K562 (cell line): Measurements from ENCODE around the gene OR11L1. TPM values are rescaled to one million over a fixed set of nuclear protein-coding genes. Genes with fewer than 3 reads are reported as not detected.

ENCODE experiments used
- CBFA2T3 ChIP-seq: fragments of 450-650 bp; IDR thresholded peaks from 2 replicates; pipeline ENCODE4 v1.6.1; 2017
- CREB1 ChIP-seq, 2 experiments: sonication (generic) in 1 of 2; formaldehyde crosslinking in 1 of 2; IDR thresholded peaks; 2 replicates each; pipeline versions ENCODE4 v1.6.1 to v1.8.0; 2012 to 2022; ENCODE audit warnings: inconsistent platforms in 1 of 2, mild to moderate bottlenecking in 1 of 2, missing genetic modification reagents in 1 of 2, moderate library complexity in 1 of 2
- FOXK1 ChIP-seq: sonication (generic); formaldehyde crosslinking; IDR thresholded peaks from 2 replicates; pipeline ENCODE4 v1.8.0; 2022; ENCODE audit warnings: missing genetic modification reagents, mild to moderate bottlenecking, borderline replicate concordance
- FOXM1 ChIP-seq, 2 experiments: fragments of 450-650 bp in 1 of 2; sonication (generic) in 1 of 2; formaldehyde crosslinking in 1 of 2; IDR thresholded peaks; 2 replicates each; pipeline versions ENCODE4 v1.6.1 to v1.9.0; 2017 to 2022; ENCODE audit warnings: low read depth in 2 of 2, mild to moderate bottlenecking in 2 of 2, missing genetic modification reagents in 1 of 2, moderate library complexity in 1 of 2
- HNRNPL ChIP-seq: fragments of 200-400 bp; formaldehyde crosslinking; IDR thresholded peaks from 2 replicates; pipeline ENCODE4 v1.6.1; 2017; ENCODE audit warnings: low read depth, mild to moderate bottlenecking, low read length
- KHSRP ChIP-seq: fragments of 450-650 bp; IDR thresholded peaks from 2 replicates; pipeline ENCODE4 v1.6.1; 2017
- PHTF2 ChIP-seq: fragments of 250-450 bp; sonication (Bioruptor Pico); IDR thresholded peaks from 2 replicates; pipeline ENCODE4 v1.5.0; 2021; ENCODE audit warnings: mild to moderate bottlenecking
- PYGO2 ChIP-seq: fragments of 450-650 bp; IDR thresholded peaks from 2 replicates; pipeline ENCODE4 v1.6.1; 2016; ENCODE audit warnings: mild to moderate bottlenecking, missing genetic modification characterization, moderate library complexity, missing compliant biosample characterization
- SNRNP70 ChIP-seq: fragments of 200-400 bp; formaldehyde crosslinking; optimal IDR thresholded peaks from 2 replicates; pipeline ENCODE3; 2017; ENCODE audit warnings: low read depth, low read length
- TCF3 ChIP-seq: sonication (generic); formaldehyde crosslinking; IDR thresholded peaks from 2 replicates; pipeline ENCODE4 v1.4.0; 2020; ENCODE audit warnings: mild to moderate bottlenecking, missing genetic modification reagents
- ZNF311 ChIP-seq: fragments of 250-450 bp; sonication (Bioruptor Pico); IDR thresholded peaks from 2 replicates; pipeline ENCODE4 v1.4.0; 2020; ENCODE audit warnings: mild to moderate bottlenecking, moderate library complexity
- ZNF431 ChIP-seq: sonication (generic); formaldehyde crosslinking; IDR thresholded peaks from 2 replicates; pipeline ENCODE4 v1.8.0; 2022; ENCODE audit warnings: mild to moderate bottlenecking, missing genetic modification reagents
- ZNF717 ChIP-seq: fragments of 250-450 bp; sonication (Bioruptor Pico); IDR thresholded peaks from 2 replicates; pipeline ENCODE4 v1.5.0; 2021
- polyA plus RNA-seq, 8 experiments: library from polyadenylated mRNA; depleted of rRNA in 4 of 8; stranded (reverse) in 5 of 8; unstranded in 3 of 8; fragments of >200 nt; fragmentation: Nextera tagmentation in 2 of 8; fragmentation: Illumina TruSeq in 1 of 8; extraction: Ambion mirVana in 2 of 8; extraction: Trizol in 1 of 8; gene quantifications; 2 replicates each; pipeline versions ENCODE4 v1.2.1 to v1.2.3, GENCODE V29; 2011 to 2014; ENCODE audit warnings: inconsistent platforms in 1 of 8, missing spikeins in 1 of 8
- total RNA-seq, 7 experiments: library from RNA; depleted of rRNA in 6 of 7; stranded (reverse); fragments of >200 nt in 6 of 7; fragmentation: Illumina TruSeq in 2 of 7; extraction: Trizol in 2 of 7; gene quantifications; 2 replicates each; pipeline versions ENCODE4 v1.2.1 to v1.2.3, GENCODE V29; 2011 to 2021; ENCODE audit warnings: low replicate concordance in 1 of 7
- TF ChIP-seq, protein P1 (sequence below), 2 experiments: IDR thresholded peaks; 2 replicates each; pipeline ENCODE4 v1.6.1; 2011; ENCODE audit warnings: borderline replicate concordance in 1 of 2, control low read depth in 1 of 2, low read depth in 1 of 2, low read length in 1 of 2, mild to moderate bottlenecking in 1 of 2, mixed read lengths in 1 of 2, moderate library complexity in 1 of 2; ENCODE audit not compliant: insufficient read depth in 1 of 2, insufficient read length in 1 of 2, poor library complexity in 1 of 2, severe bottlenecking in 1 of 2; ENCODE audit errors: extremely low read depth in 1 of 2
- TF ChIP-seq, protein P2 (sequence below): fragments of 250-450 bp; sonication (Bioruptor Pico); IDR thresholded peaks from 2 replicates; pipeline ENCODE4 v1.5.0; 2021
- TF ChIP-seq, protein P3 (sequence below): sonication (generic); formaldehyde crosslinking; IDR thresholded peaks from 2 replicates; pipeline ENCODE4 v1.8.0; 2023; ENCODE audit warnings: mild to moderate bottlenecking, missing genetic modification reagents
- TF ChIP-seq, protein P4 (sequence below): fragments of 450-650 bp; formaldehyde crosslinking; IDR thresholded peaks from 2 replicates; pipeline ENCODE4 v1.4.0; 2020; ENCODE audit warnings: mild to moderate bottlenecking, moderate library complexity
- TF ChIP-seq, protein P5 (sequence below), 2 experiments: fragments of 250-450 bp in 1 of 2; fragments of 450-650 bp in 1 of 2; sonication (Bioruptor Pico) in 1 of 2; IDR thresholded peaks; 2 replicates each; pipeline versions ENCODE4 v1.6.1 to v1.8.0; 2016 to 2021; ENCODE audit warnings: mild to moderate bottlenecking in 2 of 2, moderate library complexity in 2 of 2, missing compliant biosample characterization in 1 of 2, missing genetic modification characterization in 1 of 2

The OR11L1 gene
- total and polyA plus RNA-seq, 9 of the 15 experiments (the other 6 are each of a cell fraction or from before 2014, with no cell fraction given) = not detected

DNA sequence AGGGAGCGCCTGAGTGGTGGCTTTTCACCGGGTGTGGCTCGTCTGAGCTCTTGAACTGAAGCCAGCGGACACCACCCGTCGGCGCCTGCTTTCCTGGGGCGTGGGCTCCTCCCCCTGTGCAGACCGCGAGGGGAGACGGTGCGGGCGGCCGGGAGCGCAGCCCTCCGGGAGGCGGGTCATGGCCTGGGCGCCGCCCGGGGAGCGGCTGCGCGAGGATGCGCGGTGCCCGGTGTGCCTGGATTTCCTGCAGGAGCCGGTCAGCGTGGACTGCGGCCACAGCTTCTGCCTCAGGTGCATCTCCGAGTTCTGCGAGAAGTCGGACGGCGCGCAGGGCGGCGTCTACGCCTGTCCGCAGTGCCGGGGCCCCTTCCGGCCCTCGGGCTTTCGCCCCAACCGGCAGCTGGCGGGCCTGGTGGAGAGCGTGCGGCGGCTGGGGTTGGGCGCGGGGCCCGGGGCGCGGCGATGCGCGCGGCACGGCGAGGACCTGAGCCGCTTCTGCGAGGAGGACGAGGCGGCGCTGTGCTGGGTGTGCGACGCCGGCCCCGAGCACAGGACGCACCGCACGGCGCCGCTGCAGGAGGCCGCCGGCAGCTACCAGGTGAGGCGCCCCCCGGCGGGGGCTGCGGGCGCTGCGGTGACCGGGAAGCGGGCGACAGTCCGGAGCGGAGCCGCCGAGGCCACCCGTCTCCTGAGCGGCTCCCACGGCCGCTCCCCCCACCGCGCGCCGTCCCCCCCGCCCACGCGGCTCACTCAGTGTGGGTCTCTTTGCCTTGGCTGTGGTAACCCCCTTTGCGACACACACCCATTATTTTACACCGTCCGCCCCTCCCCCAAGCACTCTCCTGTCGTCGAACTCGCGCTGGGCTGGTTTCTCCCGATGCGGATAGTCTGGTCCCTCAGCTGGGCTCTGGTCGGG is 15.6 kb upstream of the OR11L1 start, which contains the start of gene TRIM58 (continued):
- TF ChIP-seq, protein P1, sequence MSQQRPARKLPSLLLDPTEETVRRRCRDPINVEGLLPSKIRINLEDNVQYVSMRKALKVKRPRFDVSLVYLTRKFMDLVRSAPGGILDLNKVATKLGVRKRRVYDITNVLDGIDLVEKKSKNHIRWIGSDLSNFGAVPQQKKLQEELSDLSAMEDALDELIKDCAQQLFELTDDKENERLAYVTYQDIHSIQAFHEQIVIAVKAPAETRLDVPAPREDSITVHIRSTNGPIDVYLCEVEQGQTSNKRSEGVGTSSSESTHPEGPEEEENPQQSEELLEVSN (IDR thresholded peaks at IDR 0.05; ENCODE audit: borderline replicate concordance in 1 of 2, extremely low read depth in 1 of 2, insufficient read depth in 1 of 2, insufficient read length in 1 of 2, low read depth in 1 of 2, low read length in 1 of 2, poor library complexity in 1 of 2, severe bottlenecking in 1 of 2) = peak; percentile 66 to 95
- TF ChIP-seq, protein P2, sequence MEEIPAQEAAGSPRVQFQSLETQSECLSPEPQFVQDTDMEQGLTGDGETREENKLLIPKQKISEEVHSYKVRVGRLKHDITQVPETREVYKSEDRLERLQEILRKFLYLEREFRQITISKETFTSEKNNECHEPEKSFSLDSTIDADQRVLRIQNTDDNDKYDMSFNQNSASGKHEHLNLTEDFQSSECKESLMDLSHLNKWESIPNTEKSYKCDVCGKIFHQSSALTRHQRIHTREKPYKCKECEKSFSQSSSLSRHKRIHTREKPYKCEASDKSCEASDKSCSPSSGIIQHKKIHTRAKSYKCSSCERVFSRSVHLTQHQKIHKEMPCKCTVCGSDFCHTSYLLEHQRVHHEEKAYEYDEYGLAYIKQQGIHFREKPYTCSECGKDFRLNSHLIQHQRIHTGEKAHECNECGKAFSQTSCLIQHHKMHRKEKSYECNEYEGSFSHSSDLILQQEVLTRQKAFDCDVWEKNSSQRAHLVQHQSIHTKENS (CRISPR knock-in tag) = no peak
- TF ChIP-seq ZNF717 (CRISPR knock-in tag) (no peak), ZNF431 (peak; percentile 65), CBFA2T3 (peak; percentile 48), CREB1 (IDR thresholded peaks at IDR 0.05) (peak; percentile 55; the same call in 1 of the 2 replicates), CREB1 (CRISPR knock-in tag; IDR thresholded peaks at IDR 0.05) (peak; percentile 49; the same call in 1 of the 2 replicates), ZNF311 (CRISPR knock-in tag) (no peak), PYGO2 (no peak), HNRNPL (peak; percentile 70; the same call in 1 of the 2 replicates), FOXM1 (IDR thresholded peaks at IDR 0.05; ENCODE audit: low read depth) (no peak), FOXM1 (CRISPR knock-in tag; IDR thresholded peaks at IDR 0.05; ENCODE audit: low read depth) (no peak), SNRNP70 (no peak), KHSRP (no peak), TCF3 (no peak; the same call in 1 of the 2 replicates), PHTF2 (CRISPR knock-in tag) (no peak), FOXK1 (CRISPR knock-in tag) (no peak)
- TF ChIP-seq, protein P3, sequence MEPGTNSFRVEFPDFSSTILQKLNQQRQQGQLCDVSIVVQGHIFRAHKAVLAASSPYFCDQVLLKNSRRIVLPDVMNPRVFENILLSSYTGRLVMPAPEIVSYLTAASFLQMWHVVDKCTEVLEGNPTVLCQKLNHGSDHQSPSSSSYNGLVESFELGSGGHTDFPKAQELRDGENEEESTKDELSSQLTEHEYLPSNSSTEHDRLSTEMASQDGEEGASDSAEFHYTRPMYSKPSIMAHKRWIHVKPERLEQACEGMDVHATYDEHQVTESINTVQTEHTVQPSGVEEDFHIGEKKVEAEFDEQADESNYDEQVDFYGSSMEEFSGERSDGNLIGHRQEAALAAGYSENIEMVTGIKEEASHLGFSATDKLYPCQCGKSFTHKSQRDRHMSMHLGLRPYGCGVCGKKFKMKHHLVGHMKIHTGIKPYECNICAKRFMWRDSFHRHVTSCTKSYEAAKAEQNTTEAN (CRISPR knock-in tag) = no peak
- TF ChIP-seq, protein P4, sequence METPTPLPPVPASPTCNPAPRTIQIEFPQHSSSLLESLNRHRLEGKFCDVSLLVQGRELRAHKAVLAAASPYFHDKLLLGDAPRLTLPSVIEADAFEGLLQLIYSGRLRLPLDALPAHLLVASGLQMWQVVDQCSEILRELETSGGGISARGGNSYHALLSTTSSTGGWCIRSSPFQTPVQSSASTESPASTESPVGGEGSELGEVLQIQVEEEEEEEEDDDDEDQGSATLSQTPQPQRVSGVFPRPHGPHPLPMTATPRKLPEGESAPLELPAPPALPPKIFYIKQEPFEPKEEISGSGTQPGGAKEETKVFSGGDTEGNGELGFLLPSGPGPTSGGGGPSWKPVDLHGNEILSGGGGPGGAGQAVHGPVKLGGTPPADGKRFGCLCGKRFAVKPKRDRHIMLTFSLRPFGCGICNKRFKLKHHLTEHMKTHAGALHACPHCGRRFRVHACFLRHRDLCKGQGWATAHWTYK = 0 out of 2 replicates have a peak, but pooled peaks have one; percentile 41
- TF ChIP-seq, protein P5, sequence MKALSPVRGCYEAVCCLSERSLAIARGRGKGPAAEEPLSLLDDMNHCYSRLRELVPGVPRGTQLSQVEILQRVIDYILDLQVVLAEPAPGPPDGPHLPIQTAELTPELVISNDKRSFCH (CRISPR knock-in tag; IDR thresholded peaks at IDR 0.05) = no peak
- TF ChIP-seq, protein P5 (tag; IDR thresholded peaks at IDR 0.05) = no peak; the same call in none of the 2 replicates
